Activated CD8-positive, alpha-beta memory T cell treated with anti-CD3 and anti-CD28 coated beads, Interleukin-2, amount 50 U/mL, for 24 hours (primary cell): ENCODE measurements around the gene NSMF.
"Not testable (repeated sequence)": the region's sequence is repeated elsewhere in the genome, so short reads cannot be mapped to it uniquely, and the experiment has no call there.

Source experiments
- DNase-seq: peaks from one replicate; pipeline ENCODE4 v3.0.0-alpha.2; 2020; ENCODE audit errors: extremely low read depth

NSMF gene

DNA sequence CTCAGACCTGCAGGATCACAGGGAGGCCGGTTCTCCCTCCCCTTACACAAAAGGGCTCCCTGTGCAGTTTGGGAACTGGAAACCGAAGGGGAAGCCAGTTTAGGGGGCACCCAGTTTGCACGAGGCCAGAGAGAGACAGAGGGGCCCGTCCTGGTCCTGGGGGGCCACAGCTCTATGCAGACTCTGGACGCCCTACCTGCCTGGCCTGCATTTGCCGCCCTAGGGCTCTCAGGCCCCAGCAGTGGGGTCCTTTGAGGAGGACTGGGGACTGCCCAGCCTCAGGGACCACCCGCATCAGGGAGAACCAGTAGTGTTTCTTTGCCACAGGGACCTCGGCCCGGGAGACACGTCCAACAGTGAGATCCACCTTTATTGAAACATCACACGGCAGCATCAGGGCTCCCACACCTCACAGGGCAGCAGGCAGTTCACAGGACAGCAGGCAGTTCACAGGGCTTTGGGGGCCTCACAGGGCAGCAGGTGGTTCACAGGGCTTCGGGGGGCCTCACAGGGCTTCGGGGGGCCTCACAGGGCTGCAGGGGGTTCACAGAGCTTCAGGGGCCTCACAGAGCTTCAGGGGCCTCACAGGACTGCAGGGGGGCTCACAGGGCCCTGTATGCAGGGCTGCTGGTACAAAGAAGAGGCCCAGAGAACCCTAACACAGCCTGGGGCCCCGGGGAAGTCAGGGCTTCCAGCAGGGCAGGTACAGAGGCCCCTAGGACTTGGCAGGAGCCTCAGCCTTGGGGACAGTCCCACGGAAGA is 648 bp upstream of the NSMF start:
- no peak for DNase-seq

DNA sequence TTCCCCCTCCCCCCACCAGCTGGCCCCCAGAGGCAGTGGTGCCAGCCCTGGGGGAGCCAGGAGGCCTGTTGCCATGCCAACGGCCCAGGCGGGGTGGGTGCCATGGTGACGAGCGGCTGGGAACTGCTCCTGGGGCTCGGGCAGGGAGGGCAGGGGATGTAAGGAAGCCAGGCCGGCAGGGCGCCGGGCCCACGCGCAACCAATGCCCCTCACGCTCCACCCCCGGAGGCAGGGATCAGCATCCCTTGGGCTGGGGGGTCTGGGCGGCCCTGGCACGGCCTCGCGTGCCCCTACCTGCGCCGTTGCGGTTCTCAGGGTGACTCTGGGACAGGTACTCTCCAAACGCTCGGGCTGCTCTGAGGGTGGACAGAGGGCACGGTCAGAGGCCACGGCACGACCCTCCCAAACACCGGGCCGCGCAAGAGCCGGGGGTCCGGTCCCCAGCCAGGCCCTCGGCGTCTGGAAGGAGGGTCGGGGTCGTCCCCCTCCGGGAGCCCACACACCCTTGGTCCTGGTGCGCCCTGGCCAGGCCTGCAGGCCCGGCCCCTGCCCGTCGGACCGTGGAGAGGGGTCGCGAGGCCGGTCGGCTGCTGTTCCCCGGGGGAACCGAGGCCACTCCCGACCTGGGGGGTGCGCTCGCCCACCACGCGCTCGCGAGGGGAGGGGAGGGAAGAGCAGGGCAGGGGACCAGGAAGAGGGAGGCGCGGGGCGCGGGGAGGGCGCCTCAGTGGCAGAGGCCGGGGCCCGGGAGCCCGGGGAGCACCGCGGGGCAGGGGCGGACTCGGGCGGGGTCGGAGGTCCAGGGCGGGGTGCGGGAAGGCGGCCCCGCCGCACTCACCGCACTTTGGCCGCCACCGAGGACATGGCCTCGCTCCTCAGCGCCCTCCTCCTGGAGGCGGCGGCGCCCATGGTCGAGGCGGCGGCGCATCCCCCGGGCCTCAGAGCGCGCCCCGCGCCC is 661 bp downstream of the NSMF start:
- DNase-seq, result no peak

DNA sequence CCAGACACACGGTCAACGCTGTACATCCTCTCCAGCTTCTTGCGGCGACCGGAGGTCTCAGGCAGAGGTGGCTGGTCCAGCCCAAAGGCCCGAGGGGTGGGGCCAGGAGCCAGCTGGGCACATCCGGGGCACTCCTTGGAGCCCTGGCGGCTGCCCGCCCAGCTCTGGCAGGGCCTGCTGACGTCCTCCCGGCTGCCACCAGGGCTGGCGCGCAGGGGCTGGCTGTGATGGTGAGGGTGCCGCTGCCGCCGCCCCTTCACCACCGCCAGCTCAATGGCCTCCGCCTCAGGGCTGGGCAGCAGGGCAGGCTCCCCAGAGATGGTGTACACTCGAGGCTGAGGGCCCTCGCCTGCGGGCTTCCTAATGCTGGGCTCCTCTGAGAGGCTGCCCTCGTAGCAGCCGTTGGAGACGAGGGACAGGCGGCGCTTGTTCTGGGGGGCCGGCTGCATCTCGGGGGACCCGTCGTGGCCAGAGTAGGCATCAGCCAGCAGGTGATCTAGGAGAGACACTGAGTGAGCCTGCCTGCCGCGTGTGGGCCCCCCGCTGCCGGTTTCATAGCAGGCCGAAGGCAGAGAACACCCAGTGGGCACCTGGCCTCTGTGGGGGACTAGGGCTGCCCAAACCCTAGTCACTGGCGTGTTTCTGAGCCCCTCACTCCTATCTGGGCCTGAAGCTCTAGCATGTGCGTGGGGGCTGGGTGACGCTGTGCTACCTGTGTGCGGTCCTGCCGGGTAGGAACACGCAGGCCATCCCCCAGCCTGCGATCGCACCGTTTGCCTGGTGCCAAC is 1.5 kb downstream of the NSMF start:
- DNase-seq, result no peak

DNA sequence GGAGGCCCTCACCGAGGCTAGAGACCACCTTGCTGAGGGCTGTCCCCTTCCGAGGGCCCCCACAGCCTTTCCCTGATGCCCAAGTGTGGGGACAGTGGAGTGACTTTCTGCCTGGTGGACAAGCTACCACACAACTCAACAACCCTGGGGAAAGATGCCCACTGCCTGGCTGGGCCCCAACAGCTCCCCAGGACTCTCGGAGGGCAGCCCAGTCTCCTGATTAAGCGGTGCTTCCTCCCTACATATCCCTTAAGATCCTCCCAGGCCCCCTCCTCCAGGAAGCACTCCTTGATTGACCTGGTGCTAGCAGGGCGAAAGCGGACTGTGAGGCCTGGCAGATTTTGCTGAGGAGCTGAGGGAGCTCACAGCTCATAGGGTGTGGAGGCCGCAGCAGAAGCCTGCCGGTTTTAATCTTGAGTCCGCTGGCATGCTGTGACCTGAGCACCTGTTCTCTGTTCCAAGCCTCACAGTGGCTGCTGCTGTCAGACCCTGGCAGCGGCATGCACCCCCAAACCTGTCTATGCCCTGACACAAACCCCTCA is 2.2 kb downstream of the NSMF start:
- no peak for DNase-seq

DNA sequence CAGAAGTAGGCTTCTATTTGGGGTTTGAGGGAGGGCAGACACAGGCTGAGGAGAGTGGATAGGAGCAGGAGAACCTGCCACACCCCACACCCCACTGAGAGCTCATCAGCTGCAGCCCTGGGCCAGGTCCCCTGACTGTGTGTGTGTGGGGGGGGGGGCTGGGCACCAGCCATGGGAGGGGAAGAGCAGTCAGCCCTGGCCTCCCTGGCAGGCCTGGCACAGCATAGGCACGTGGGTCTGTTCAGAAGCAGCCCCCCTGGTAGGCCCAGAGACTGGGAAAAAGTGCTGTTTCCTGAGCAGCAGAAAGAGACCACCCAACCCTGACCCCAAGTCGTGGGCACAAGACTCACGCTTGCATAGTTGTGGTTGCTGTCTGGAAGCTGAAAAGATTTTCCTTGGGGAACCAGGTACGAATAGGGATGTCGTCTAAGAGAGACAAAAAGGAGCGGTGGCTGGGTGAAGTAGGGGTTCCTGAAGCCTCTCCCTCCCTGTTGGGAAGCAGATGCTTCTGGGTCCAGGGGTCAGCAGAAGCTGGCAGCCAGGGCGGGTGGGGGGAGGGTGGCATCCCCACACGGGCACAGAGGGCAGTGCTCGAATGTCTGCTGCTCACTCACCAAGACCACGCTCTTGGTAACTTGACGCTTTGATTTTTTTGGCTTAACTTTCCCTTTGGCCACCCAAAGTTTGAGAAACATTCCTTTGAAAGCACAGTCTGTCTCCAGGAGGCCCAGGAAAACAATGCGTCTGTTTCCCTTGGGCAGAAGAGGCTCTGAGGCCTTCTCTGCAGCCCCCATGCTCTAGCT is 2.9 kb downstream of the NSMF start:
- no peak for DNase-seq

DNA sequence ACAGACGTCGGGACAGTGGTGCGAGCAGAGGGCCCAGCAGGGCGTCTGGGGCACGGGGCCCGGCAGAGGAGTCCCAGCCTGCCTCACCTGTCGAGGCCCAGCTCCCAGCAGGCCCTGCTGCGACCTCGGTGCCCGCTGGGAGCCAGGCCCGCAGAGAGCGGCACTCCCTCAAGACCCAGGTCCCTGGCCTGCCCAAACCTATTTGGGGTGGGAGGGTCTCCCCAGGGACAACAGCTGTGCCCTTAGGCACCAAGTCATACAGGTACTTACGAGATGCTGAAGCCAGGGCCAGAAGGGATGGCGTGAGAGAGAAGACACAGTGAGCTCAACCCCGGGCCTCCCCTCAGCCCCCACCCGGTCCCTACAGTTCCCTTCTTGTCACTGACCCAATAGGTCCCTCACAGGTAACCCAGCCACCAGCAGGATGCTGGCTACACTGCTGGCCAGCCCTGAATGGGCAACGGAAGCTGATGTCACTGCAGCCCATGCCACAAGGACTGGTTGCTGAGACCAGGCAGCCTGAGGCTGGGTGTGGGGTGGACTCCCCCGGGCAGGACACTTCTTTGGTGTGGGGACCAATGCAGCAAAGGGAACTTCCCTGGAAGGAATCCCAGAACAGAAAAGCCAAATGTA is 3.7 kb downstream of the NSMF start:
- no peak for DNase-seq

DNA sequence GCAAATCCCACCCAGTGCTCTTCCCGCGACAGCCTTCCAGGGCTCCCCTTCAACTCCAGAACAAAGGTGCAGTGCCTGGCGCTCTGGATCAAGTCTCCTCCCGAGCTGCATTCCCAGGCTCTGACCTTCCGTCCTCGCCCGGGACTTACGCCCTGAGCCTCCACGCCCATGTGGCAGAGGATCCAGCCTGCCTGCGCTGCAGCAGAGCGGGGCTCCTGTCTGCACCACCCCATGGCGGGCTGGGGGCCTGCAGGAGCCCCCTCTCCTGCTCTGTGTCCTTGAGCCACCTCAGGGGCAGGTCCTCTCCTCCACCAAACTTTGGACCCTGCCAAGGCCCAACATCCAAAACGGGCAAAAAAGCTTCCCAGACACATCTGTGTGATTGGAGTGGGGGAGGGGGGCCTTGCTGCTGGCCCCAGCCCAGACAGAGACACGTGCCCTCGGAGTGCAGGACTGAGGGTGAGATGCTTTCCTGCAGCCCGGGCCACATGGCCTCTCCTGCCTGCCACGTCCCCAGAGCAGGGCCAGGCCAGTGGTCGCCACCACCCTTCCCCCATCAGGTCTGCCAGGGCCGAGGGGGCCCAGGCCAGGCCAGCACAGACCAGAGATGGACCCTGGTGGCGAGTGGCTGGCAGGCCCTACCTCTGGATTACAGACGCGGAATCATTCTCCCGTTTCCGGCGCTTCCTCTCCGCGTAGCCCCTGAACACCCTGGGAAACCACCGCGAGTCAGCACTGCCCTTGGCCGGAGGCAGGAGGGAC is 4.4 kb downstream of the NSMF start:
- DNase-seq, result no peak

DNA sequence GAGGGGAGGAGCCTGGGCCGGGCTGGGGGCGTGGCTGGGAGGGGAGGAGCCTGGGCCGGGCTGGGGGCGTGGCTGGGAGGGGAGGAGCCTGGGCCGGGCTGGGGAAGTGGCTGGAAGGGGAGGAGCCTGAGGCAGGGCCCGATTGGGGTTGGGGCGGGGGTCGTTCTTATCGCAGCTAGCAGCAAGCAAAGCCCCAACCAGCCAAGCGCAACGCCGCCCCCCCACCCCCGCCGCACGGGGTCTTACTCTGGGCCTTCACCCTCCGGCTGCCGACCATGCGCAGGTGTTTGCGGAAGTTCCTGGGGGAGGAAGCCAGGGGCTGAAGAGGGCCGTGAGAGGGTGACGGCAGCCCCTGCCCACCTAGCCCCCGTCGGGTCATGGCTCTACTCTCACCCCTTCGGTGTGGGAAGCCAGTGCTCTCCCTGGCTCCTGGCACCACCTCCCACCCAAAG is 5.0 kb downstream of the NSMF start:
- no peak for DNase-seq

DNA sequence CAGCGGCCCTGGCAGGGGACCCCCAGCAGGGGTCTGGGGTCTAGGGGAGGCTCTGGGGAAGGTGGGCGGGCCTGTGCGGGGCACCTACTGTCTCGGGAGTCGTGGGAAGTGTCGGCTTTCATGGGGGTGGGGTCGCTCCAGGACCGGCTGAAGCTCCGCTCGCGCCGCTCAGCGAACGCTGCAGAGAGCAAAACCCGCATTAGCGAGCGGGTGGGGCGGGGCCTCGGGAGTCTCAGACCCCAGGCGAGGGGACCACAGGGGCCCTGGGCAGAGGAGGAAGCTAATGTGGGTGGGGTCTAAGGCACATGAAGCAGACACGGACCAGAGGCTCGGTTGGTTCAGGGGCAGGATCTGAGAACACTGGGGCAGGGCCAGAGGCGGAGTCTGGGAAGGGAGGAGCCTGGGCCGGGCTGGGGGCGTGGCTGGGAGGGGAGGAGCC is 5.5 kb downstream of the NSMF start:
- no peak for DNase-seq

DNA sequence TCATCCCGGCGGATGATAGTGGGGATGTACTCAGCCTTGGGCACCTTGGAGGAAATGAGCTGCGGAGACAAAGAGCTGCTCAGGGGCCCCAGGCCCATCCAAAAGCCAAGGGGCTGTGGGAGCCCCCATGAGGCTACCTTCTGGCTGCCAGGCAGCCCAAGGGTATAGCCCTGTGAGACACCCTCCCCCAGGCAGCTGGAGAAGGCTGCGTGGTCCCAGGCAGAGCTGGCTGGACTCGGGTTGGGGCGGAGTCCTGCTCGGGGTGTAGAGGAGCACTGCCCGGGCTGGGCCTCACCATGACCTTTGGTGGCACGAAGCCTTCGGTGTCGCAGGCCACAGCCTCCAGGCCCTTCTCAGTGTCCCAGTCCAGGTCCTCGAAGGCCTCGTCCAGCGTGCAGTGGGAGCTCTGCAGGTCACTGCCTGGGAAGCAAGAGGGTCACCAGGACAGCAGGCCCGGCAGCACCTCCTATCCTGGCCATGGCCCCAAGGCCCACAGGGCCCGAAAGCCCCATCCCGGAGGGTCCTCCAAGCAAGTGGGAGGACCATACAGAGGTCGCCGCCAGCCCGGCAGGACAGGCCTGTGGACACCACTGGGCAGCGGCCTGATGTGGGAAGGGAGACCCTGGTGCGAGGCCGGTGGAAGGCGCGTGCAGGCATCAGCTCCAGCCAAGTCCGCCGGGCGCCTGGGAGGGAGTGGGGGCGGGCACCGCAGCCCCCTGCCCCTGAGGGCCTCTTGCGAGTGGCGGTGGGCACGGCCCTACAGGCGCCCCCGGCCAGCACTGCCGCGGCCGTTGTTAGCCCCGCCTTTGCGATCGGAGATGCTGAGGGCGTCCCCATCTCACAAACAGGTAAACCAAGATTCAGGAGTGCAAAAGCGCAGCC is 6.1 kb downstream of the NSMF start:
- DNase-seq, result no peak

DNA sequence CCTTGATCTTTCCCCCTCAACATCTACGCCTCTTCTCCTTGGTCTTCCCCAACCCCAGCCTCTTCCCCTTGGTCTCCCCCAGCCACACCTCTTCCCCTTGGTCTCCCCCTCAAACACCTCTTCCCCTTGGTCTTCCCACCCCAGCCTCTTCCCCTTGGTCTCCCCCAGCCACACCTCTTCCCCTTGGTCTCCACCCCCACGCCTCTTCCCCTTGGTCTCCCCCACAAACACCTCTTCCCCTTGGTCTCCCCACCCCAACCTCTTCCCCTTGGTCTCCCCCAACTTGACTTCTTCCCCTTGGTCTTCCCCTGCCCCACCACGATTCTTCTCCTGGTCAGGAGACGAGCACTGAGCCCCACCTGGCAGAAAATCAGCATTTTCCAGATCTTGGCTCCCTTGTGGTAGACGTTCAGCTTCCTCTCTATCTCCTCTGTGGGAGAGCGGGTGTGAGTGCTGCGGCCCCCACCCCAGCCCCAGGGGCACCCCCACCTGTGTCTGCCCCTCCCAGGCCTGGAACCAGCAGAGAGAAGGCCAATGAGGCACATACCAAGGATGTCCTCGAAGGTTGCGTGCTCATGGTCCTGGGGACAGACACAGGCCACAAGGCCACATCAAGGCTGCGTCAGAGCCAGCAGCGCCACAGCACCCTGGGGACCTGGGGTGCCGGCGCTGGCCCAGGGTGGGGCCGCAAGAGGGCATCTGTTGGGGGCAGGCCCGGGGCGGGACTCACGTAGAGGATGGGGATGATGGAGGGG is 7.0 kb downstream of the NSMF start:
- DNase-seq, result no peak

DNA sequence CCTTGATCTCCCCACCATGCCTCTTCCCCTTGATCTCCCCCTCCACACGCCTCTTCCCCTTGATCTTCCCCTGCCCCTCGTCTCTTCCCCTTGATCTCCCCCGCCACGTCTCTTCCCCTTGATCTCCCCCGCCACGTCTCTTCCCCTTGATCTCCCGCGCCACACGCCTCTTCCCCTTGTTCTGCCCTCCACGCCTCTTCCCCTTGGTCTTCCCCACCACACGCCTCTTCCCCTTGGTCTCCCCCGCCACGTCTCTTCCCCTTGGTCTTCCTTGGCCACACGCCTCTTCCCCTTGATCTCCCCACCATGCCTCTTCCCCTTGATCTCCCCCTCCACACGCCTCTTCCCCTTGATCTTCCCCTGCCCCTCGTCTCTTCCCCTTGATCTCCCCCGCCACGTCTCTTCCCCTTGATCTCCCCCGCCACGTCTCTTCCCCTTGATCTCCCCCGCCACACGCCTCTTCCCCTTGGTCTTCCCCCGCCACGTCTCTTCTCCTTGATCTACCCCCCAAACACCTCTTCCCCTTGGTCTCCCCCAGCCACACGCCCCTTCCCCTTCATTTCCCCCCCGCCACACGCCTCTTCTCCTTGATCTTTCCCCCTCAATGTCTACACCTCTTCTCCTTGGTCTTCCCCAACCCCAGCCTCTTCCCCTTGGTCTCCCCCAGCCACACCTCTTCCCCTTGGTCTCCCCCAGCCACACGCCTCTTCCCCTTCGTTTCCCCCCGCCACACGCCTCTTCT is 7.7 kb downstream of the NSMF start:
- not testable (repeated sequence) for DNase-seq

DNA sequence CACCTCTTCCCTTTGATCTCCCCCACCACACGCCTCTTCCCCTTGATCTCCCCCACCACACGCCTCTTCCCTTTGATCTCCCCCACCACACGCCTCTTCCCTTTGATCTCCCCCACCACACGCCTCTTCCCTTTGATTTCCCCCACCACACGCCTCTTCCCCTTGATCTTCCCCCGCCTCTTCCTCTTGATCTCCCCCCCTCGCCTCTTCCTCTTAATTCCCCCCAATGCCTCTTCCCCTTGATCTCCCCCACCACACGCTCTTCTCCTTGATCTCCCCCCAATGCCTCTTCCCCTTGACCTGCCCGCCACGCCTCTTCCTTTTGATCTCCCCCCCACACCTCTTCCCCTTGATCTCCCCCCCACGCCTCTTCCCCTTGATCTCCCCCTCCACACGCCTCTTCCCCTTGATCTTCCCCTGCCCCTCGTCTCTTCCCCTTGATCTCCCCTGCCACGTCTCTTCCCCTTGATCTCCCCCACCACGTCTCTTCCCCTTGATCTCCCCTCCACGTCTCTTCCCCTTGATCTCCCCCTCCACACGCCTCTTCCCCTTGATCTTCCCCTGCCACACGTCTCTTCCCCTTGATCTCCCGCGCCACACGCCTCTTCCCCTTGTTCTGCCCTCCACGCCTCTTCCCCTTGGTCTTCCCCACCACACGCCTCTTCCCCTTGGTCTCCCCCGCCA is 8.5 kb downstream of the NSMF start:
- not testable (repeated sequence) for DNase-seq

DNA sequence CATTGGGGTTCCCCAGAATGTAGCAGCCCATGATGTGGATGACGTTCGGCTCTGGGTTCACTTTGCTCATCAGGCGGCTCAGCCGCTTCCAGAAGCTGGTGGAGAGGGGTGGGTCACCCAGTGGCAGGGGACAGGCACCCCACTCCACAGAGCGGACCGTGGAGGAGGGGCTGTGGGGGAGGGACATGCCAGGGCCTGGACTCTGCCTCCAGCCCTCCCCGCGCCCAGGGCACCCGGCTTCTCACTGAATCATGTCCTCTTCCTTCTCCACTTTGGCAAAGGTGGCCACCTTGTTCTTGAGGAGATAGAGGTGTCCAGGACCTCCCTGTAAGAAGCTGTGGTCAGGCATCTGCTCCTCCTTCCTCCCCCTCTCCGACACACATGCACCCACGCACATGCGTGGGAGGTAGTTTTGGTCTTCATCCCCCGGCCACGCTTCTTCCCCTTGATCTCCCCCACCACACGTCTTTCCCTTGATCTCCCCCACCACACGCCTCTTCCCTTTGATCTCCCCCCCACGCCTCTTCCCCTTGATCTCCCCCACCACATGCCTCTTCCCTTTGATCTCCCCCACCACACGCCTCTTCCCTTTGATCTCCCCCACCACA is 9.1 kb downstream of the NSMF start:
- no peak for DNase-seq

DNA sequence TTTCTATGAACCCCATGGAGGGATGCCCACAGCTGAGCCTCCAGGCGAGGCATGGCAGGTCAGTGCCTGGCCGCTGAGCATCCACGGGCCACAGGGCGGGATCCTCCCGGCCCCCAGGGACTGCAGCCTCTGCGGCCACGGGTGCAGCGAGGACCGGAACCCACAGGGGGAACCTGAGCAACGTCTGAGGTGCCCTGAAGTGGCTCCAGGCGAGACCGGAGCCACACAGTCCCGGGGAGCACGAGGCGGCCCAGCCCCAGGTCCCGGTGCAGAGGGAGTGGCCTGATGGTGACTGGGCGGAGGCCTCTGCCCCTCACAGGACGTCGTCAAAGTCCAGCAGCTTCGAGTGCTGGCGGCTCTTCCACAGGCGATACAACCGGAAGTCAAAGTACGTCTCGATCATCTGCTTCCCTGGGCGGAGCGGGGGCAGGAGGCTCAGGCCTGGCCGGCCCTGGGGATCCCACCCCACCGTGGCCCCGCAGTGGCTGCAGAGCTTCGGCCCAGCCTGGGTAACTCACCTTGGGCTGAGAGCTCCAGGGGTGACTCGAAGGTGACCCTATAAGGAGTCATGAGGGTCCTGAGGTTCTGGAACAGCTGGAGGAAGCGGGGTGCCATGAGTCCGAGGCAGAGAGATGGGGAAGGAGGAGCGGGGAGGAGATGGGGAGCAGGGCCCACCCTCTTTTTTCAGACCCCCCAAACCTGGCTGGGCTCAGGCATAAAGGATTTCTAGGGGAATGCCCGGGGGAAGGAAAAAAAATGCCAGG is 9.9 kb downstream of the NSMF start:
- DNase-seq, result no peak
